Measurements from ENCODE around the gene UPF1.
"Not testable (repeated sequence)": the region's sequence is repeated elsewhere in the genome, so short reads cannot be mapped to it uniquely, and the experiment has no call there.

- TF ChIP-seq, protein P1, sequence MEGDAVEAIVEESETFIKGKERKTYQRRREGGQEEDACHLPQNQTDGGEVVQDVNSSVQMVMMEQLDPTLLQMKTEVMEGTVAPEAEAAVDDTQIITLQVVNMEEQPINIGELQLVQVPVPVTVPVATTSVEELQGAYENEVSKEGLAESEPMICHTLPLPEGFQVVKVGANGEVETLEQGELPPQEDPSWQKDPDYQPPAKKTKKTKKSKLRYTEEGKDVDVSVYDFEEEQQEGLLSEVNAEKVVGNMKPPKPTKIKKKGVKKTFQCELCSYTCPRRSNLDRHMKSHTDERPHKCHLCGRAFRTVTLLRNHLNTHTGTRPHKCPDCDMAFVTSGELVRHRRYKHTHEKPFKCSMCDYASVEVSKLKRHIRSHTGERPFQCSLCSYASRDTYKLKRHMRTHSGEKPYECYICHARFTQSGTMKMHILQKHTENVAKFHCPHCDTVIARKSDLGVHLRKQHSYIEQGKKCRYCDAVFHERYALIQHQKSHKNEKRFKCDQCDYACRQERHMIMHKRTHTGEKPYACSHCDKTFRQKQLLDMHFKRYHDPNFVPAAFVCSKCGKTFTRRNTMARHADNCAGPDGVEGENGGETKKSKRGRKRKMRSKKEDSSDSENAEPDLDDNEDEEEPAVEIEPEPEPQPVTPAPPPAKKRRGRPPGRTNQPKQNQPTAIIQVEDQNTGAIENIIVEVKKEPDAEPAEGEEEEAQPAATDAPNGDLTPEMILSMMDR (IDR thresholded peaks at IDR 0.05), result not testable (repeated sequence)
- not testable (repeated sequence) for TF ChIP-seq POLR2AphosphoS5, POLR2A (IDR thresholded peaks at IDR 0.05)
Measured at GRCh38 chr19:18811638-18812037, 20.1 kb upstream of the UPF1 start.
